AG10803 (cell line): ENCODE data around the gene EFNA1.

Source experiments
- DNase-seq: peaks from one replicate; pipeline ENCODE4 v3.0.0; 2010; ENCODE audit warnings: low read depth
- H3K4me3 ChIP-seq: 2 replicates; pipeline ENCODE4 v1.5.1; 2011; ENCODE audit warnings: mild to moderate bottlenecking, low read length, control low read depth
- CTCF ChIP-seq: conservative IDR thresholded peaks from 2 replicates; pipeline ENCODE4 v1.5.1; 2011; ENCODE audit warnings: mild to moderate bottlenecking, low read length, control low read depth, inconsistent platforms

Gene EFNA1

GRCh38 chr1:155131285-155131684 is 3.6 kb downstream of the EFNA1 start:
- DNase-seq = no peak
- no peak for TF ChIP-seq CTCF
- H3K4me3 ChIP-seq = no peak overlapping the region

GRCh38 chr1:155131856-155132255 is 4.2 kb downstream of the EFNA1 start:
- no peak for TF ChIP-seq CTCF
- H3K4me3 ChIP-seq = no peak overlapping the region
- DNase-seq = no peak

GRCh38 chr1:155133799-155134281 is 6.2 kb downstream of the EFNA1 start:
- DNase-seq = no peak
- no peak for TF ChIP-seq CTCF

GRCh38 chr1:155134322-155134721 is 6.6 kb downstream of the EFNA1 start:
- DNase-seq = no peak
- H3K4me3 ChIP-seq = peak overlapping the region; percentile 97
- TF ChIP-seq CTCF = no peak

More at GRCh38 chr1:155133799-155134281, 6.2 kb downstream of the EFNA1 start:
- no peak overlapping the region for H3K4me3 ChIP-seq

- TF ChIP-seq CTCF = no peak
- peak; percentile 91 for DNase-seq
- peak overlapping the region; percentile 97 for H3K4me3 ChIP-seq
These were observed 7.3 kb downstream of the EFNA1 start for GRCh38 chr1:155134880-155135414.

- TF ChIP-seq CTCF = no peak
- DNase-seq = peak; percentile 93
- H3K4me3 ChIP-seq = peak within 1 kb of the TSS; percentile 97
These were observed 7.8 kb downstream of the EFNA1 start, which contains the start of gene SLC50A1 for GRCh38 chr1:155135415-155136028. SLC50A1 (plus strand) TSS chr1:155135852; CDS start chr1:155135912, 60 bp downstream.

- H3K4me3 ChIP-seq = peak overlapping the region; percentile 57
- TF ChIP-seq CTCF = no peak
- no peak for DNase-seq
These were observed 9.1 kb downstream of the EFNA1 start for GRCh38 chr1:155136748-155137147.
